ENCODE measurements around the gene TRIM33.

DNA sequence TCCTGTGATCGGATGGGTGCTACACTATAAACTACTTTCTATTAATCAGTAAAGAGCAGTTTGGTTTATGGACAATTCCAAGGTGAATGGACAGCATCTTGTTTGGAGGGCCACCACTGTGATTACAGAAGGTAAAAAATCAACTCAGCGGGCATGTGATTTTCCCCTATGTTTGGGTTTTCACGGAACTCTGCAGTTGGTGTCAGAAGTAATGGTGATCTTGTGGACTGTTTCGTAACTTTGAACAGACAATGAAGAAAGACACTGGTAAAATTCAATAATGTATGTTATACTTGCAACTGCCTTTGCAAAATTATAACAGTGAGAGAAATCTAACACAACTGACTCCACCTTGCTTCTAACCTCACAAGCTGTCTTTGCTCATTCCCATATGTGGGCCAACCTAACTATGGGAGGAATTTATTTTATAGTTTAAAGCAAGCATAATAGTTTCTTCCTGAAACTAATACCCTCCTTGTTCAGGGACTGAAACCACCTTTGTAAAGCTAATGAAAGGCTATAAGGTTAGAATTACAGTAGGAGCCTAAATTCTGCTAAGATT, 53.2 kb downstream of the TRIM33 start:
- no peak for TF ChIP-seq SMC3 (IDR thresholded peaks at IDR 0.05; ENCODE audit: borderline replicate concordance, low read length)
- no peak for TF ChIP-seq ZNF274 (IDR thresholded peaks at IDR 0.05; ENCODE audit: insufficient read depth, insufficient read length)
- no peak for TF ChIP-seq POLR2AphosphoS5 (IDR thresholded peaks at IDR 0.05; ENCODE audit: low read length)
- TF ChIP-seq CHD4 (IDR thresholded peaks at IDR 0.05), result no peak
